HG03097 (cell line): ENCODE measurements around the gene ZC3H10.
"Not testable (repeated sequence)": the region's sequence is repeated elsewhere in the genome, so short reads cannot be mapped to it uniquely, and the experiment has no call there.

ENCODE experiments used
- ATAC-seq: cut with Tn5 transposase; IDR thresholded peaks from one replicate; pipeline ENCODE4 v1.9.1; 2021; ENCODE audit not compliant: unreplicated experiment, low FRiP score

The ZC3H10 gene, protein sequence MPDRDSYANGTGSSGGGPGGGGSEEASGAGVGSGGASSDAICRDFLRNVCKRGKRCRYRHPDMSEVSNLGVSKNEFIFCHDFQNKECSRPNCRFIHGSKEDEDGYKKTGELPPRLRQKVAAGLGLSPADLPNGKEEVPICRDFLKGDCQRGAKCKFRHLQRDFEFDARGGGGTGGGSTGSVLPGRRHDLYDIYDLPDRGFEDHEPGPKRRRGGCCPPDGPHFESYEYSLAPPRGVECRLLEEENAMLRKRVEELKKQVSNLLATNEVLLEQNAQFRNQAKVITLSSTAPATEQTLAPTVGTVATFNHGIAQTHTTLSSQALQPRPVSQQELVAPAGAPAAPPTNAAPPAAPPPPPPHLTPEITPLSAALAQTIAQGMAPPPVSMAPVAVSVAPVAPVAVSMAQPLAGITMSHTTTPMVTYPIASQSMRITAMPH

DNA sequence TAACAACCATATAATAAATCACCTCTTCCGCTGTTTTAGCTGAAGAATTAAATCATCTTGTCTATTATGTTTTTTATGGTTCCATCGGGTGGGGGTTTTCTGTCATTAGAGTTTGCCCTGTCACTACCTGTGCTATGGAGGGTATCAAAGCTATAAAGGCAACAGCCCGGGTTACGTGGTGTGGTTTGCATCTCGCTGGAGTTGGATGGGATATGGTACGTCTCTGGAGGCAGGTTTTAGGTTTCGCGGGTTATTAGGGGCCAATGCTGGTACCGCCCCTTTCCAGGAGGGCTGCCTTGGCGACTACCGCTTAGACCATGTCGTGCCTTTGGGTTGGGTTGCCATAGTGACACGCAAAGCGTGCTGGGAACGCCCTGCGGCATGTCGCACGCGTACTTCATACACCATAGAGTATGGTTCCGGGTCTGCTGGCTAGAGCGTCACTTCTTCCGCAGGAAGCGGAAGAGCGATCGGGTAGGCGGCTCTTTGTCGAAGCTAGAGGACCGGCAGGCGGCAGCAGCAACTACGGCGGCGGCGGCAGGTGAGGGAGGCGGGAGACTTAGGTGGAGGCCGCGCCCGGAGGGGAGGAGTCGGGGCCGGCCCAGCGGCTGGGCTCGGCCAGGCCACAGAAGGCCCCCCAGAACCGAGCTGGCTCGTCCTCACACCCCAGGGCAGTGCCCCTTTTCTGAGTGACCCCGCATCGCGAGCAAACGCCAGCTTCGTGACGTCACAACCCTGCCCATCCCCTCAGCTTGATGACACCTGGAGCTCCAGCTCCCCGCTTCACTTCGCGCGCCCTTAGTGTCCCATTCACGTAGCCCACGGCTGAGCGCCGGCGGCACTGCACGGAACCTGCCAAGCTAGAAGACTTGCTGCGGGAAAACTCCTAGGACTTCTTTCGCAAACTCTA is at the start of gene ZC3H10:
Gene ZC3H10 (plus strand): TSS at position 489 of the 910 bp plus-strand sequence. CDS start 2,297 bp downstream, outside the sequence.
- ATAC-seq: peak; percentile 82

DNA sequence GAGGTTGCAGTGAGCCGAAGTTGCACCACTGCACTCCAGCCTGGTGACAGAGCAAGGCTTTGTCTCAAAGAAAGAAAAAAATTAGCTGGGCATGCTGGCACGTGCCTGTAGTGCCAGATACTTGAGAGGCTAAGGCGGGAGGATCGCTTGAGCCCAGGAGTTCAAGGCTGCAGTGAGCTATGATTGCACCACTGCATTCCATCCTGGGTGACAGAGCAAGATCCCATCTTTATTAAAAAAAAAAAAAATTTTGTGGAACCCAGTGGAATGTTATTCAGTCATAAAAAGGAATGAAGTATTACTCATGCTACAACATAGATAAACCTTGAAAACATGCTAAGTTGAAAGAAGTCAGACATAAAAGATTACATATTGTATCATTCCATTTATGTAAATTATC is 46.4 kb upstream of the ZC3H10 start:
- no peak for ATAC-seq

DNA sequence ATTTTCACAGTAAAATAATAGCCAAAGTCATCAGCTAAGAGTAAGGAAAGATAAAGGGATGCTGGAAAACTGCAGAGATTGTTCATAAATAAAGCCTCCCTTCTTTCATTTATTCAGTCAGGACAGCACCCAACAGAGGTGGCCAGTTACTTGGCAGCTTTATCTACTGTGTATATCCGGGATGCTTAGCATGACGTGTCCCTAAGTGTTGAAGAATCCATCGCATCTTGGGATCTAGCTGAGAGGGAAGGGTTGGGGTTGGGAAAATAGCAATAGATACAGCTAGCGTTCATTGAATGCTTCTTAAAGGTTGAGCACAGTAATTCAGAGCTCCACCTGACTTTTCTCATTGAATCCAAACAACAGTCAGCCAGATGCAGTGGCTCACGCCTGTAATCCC is 43.7 kb upstream of the ZC3H10 start:
- no peak for ATAC-seq

DNA sequence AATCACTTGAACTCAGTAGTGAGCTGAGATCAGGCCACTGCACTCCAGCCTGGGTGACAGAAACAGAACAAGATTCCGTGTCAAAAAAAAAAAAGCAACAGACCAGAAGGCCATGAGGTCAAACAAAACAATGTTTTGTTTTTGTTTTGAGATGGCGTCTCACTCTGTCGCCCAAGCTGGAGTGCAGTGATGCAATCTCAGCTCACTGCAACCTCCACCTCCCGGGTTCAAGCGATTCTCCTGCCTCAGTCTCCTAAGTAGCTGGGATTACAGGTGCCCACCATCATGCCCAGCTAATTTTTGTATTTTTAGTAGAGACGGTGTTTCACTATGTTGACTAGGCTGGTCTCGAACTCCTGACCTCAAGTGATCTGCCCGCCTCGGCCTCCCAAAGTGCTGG is 40.1 kb upstream of the ZC3H10 start:
- ATAC-seq: not testable (repeated sequence)

DNA sequence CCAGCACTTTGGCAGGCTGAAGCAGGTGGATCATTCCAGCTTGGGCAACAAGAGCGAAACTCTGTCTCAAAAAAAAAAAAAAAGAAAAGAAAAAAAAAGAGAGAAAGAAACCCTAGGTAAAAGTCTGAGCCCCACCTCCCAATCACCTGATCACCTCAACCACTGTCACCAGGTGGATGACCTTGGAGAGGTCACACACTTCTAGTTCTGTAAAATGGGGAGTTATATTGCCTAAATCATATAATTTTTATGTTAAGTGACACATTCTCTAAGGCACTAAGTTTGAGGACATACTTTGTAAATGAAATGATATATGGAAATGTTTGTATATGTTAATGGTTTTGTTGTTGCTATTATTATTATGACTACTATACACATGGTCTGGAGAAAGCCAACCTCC is 39.6 kb upstream of the ZC3H10 start:
- ATAC-seq: no peak

DNA sequence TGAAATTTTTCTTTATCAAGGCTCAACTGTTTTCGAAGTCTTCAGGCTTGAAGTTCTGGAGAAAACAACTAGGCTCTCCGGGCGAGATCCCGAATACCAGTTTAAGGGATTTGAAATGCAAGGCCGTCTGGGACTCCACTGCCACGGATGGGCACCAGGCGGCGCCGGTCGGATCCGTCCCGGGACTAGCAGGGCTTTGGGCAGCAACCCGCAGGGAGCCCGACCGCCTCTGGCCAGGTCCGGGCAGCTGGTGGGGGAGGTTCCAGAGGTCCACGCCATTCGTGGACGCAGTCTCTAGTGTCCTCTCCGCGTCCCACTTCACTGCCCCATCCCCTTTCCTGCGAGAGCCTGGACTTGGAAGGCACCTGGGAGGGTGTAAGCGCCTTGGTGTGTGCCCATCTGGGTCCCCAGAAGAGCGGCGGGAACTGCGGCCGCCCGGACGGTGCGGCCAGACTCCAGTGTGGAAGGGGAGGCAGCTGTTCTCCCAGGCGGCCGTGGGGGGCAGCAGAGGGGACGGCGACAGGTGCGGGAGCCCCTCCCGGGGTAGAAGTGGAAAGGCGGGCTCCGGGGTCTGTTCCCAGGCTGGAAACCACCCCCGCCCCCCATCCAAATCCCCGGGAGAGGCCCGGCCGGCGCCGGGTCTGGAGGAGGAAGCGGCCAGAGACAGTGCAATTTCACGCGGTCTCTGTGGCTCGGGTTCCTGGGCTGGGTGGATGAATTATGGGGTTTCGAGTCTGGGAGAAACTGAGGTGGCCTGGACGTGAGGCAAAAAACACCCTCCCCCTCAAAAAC is 38.9 kb upstream of the ZC3H10 start:
- ATAC-seq: no peak

DNA sequence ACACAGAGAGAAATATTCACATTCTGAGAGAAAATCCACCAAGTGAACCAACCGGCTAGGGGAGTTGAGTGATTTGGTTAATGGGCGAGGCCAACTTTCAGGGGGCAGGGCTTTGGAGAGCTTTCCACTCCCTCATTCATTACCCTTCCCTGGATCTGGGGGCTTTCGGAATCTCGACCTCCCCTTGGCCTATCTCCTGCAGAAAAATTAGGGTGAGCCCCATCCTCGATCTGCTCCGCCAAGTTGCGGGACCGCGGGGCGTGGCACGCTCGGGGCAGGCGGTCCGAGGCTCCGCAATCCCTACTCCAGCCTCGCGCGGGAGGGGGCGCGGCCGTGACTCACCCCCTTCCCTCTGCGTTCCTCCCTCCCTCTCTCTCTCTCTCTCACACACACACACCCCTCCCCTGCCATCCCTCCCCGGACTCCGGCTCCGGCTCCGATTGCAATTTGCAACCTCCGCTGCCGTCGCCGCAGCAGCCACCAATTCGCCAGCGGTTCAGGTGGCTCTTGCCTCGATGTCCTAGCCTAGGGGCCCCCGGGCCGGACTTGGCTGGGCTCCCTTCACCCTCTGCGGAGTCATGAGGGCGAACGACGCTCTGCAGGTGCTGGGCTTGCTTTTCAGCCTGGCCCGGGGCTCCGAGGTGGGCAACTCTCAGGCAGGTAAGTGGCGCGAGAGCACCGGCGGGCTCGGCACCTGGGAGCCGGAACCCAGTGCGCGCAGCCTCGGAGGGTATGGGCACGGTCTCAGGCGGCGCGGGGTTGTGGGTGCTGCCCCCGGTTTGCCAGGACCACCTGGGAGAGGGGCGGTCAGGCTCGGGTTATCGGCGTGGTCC is 38.1 kb upstream of the ZC3H10 start, which contains the start of gene ERBB3:
Gene ERBB3 (plus strand): TSS at position 443 of the 833 bp plus-strand sequence. CDS start 136 bp downstream, at position 579.
- ATAC-seq: no peak

DNA sequence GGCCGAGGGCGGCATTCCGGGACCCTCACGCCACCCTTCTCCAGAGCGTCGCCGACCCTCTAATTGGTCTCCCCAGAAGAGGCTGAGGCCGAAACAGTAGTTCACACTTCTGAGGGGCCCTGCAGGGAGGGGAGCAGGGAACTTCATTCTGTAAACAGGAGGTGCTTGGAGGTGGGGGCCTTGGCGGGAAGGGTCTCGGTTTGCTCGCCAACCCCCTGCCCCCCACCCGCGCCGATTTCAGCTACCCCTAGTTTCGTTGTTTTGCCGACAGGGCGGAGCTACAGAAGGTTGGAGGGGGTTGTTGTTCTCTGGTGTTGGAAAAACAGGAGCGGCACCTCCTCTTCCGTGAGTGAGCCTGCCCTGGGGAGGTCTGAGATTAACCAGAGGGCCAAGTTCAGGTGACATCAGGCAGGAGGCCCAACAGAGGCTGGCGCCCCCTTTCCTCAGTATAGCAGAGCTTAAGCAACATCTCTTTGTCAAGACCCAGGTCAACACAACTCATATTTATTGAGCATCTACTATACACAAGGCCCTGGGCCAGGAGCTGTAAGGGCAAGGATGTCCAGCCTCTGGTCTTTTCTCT is 37.4 kb upstream of the ZC3H10 start:
- no peak for ATAC-seq

DNA sequence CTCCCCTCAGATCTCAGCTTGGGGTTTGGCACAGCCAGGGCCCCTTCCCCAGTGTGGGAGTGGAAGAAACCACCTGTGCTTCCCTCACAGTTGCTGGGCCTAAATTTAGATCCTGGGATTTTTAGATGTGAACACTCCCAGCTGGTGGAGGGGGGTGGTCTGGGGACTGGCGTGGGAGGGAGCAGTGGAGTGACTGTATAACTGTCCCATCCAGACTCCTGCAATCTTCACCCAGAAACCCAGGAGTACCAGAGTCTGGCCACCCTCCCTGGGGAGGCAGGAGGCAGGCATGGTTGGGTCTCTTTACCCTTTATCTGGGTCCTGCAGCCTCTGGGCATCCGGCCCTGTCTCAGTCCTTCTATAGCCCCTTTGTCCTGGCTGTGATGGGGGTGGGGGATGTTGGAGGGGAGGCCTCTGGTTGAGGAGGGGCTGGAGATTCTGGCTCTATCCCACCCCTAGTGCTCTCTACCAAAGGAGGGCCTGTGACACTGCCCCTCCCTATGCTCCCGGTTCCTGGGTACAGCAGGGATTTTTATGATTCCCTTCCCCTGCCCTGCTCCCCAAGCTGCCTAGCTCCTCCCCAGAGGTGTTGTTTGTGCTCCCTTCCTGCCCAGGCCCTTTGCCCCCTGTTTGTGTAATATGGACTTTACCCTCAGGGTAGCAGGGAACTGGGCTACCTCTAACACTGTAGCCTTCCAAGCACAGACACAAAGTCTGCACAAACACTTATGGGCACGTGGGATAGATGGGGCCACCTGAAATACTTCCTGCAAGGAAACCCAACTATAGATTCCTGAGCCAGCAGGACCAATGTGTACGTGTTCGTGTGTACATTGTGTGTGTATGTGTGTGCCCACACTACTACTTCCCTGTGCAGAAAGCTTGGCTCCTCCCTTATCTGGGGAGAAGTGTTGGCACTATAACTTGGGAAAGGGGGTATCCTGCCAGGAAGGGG is 36.4 kb upstream of the ZC3H10 start:
- ATAC-seq: no peak

DNA sequence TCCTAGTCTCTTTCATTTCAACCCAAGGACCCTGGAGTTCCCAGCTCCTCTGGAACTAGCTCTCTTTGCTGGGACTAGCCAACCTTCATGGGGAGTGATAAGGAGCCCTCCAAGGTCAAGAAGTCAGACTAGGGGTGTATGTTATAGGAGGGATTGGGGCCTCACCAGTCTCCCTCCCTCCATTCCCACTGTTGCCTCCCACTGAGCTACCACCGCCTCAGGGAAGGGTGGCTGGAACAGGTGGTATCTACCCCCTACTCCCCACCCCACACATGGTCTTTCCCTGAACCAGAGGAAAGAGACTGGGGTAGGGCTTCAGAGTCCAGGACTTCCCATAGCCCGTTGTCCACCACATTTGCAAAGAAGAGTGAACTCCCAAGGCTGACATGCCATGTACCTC is 35.7 kb upstream of the ZC3H10 start:
- no peak for ATAC-seq

DNA sequence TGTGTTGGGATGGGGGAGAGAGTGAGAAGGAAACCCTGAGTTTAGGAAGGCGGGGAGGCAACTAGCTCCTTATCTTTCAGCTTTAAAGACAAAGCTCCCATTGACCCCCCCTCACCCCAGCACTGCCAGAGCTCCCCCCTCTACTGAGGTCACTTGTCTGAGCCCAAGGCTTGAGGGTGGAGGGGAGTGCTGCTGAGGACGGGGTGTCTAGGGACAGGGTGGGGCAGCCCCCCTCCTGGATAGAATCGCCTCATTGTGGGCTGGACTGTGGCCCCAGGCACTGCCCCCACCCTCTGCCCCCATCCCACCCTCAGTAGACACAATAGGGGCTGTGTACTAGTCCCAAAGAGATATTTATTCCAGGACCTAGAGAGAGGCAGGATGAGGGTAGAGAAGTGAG is 35.1 kb upstream of the ZC3H10 start:
- no peak for ATAC-seq

DNA sequence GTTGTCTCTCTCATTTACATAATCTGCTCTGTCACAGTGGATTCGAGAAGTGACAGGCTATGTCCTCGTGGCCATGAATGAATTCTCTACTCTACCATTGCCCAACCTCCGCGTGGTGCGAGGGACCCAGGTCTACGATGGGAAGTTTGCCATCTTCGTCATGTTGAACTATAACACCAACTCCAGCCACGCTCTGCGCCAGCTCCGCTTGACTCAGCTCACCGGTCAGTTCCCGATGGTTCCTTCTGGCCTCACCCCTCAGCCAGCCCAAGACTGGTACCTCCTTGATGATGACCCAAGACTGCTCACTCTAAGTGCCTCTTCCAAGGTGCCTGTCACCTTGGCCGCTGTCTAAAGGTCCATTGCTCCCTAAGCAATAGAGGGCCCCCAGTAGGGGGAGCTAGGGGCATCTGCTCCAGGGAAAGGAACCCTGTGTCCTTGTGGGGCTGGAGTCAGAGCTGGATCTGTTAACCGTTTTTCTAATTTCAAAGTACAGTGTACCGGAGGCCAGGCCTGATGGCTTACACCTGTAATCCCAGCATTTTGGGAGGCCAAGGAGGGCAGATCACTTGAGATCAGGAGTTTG is 33.0 kb upstream of the ZC3H10 start:
- ATAC-seq: no peak

DNA sequence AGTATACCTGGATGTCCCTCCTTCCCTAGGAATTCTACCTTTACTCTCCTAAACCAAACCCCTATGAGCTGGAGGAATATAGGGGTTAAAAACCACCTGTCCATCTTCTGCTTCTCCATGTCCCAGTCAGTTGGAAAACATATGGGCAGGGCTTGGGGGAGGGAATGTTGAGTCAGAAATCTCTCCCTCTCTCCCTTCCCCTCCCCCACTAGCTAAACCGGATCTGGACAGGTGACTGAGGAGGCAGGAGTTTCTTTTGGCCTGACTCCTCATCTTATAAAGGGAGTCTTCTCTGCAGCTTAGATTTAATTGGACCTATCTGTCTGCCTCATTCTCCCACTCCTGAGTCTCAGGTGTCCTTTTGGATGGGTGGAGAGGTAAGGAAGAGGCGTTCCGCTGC is 32.0 kb upstream of the ZC3H10 start:
- no peak for ATAC-seq

DNA sequence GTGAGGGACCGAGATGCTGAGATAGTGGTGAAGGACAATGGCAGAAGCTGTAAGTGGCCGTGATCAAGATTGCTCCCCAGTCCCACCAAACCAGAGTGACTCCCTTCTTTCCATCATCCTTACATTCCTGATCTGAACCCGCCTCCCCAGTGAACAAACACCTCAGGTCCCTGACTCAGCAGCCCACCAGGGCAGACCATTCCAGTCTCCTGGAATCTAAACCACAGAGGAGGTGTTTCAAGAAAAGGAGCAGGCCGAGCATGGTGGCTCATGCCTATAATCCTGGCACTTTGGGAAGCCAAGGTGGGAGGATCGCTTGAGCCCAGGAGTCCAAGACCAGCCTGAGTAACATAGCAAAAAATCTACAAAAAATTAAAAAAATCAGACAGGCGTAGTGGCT is 31.5 kb upstream of the ZC3H10 start:
- no peak for ATAC-seq

DNA sequence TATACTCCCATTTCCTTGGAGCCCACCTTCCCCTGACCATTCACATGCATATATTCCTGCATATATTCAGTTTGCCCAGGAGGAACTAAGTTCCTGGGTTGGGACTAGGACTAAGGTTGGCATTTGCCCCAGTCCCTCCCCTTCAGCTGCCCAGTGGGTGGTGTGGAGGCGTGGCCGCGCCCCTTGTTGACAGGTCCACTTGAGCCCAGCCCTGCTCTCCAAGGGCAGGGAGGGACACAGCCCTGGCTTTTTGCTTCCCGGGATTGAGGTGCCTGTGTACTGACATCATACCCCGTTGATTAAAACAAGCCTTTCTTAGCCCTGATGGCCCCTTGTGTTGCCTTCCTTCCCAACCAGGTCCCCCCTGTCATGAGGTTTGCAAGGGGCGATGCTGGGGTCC is 30.8 kb upstream of the ZC3H10 start:
- ATAC-seq: no peak

DNA sequence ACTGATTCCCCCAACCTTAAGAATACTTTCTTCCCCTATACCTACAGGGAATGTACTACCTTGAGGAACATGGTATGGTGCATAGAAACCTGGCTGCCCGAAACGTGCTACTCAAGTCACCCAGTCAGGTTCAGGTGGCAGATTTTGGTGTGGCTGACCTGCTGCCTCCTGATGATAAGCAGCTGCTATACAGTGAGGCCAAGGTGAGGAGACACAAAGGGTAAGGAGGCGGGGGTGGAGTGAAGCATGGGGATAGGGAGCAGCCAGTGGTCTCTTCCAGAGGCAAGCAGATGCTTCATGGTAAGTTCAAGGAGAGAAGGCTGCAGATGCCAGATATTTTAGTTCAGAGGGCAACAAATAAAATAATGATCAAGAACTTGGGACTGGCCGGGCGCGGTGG is 20.3 kb upstream of the ZC3H10 start:
- ATAC-seq: no peak

DNA sequence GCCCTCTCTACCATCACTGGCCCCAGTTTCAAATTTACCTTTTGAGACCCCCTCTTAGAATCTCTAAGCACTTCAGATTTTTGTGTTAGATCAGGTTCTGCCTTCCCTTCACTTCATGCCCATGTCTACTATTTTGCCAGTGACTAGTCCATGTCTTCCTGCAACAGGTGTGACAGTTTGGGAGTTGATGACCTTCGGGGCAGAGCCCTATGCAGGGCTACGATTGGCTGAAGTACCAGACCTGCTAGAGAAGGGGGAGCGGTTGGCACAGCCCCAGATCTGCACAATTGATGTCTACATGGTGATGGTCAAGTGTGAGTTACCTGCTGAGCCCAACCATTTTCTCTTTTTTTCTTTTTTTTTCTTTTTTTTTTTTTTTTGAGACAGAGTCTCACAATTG is 19.5 kb upstream of the ZC3H10 start:
- no peak for ATAC-seq

DNA sequence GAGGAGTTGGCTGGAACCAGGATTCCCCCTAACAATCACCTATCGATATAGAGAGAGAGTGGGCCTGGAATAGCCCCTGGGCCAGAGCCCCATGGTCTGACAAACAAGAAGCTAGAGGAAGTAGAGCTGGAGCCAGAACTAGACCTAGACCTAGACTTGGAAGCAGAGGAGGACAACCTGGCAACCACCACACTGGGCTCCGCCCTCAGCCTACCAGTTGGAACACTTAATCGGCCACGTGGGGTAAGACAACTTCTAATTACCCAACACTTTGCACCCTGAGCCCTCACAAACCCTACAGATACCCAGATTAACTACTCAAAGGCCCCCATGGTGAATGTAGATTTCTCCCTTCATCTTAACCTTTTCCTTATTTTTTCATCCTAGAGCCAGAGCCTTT is 18.3 kb upstream of the ZC3H10 start:
- ATAC-seq: no peak
